Measurements from ENCODE around the gene CDH15. TPM values are rescaled to one million over a fixed set of nuclear protein-coding genes. Genes with fewer than 3 reads are reported as not detected.

Gene CDH15
- total RNA-seq, 1 experiment from 2014 or later = not detected

GRCh38 chr16:89199241-89200123, 27.9 kb downstream of the CDH15 start:
- peak overlapping the region; percentile 34 for H3K4me3 Mint-ChIP-seq (ENCODE audit: unreplicated experiment)
- CTCF ChIA-PET = no interaction called here
- no peak for TF ChIP-seq CTCF (IDR thresholded peaks at IDR 0.05; ENCODE audit: insufficient read depth in 1 of 2, low read depth in 1 of 2, low read length in 1 of 2, severe bottlenecking in 1 of 2, unreplicated experiment in 1 of 2)

GRCh38 chr16:89200124-89200849, 28.7 kb downstream of the CDH15 start, which contains the start of gene SLC22A31:
Gene SLC22A31 (minus strand): TSS chr16:89200537. CDS start chr16:89200501, 36 bp downstream.
- H3K4me1 Mint-ChIP-seq (ENCODE audit: low read depth, unreplicated experiment) = peaks cover 8% of the 10 kb centered on the region
- CTCF ChIA-PET = no interaction called here
- H3K4me3 Mint-ChIP-seq (ENCODE audit: unreplicated experiment) = peak within 1 kb of the TSS; percentile 73

More at GRCh38 chr16:89199241-89200123, 27.9 kb downstream of the CDH15 start:
- BruUV-seq (replicated peaks) = no TSS peak
- Mint-ChIP-seq H3K9me3 (ENCODE audit: unreplicated experiment) (no peaks in the 10 kb centered on the region), H3K4me1 (ENCODE audit: low read depth, unreplicated experiment) (peaks cover 8% of the 10 kb centered on the region), H3K36me3 (ENCODE audit: insufficient read depth, unreplicated experiment) (peaks cover 7% of the 10 kb centered on the region), H3K27ac (ENCODE audit: unreplicated experiment) (no peak overlapping the region), H3K27me3 (ENCODE audit: insufficient read depth, unreplicated experiment) (peaks cover 12% of the 10 kb centered on the region)
- Histone ChIP-seq H3K36me3 (ENCODE audit: control insufficient read depth, insufficient read depth, low read length) (no peaks in the 10 kb centered on the region), H3K4me1 (peaks cover 17% of the 10 kb centered on the region), H3K27me3 (replicated peaks; ENCODE audit: control insufficient read depth, insufficient read depth, low read length) (no peaks in the 10 kb centered on the region; the same call in 1 of the 2 replicates), H3K4me3 (ENCODE audit: low read depth, low read length) (no peak overlapping the region), H3K9me3 (no peaks in the 10 kb centered on the region)
- POLR2A ChIA-PET = no interaction called here
- intact Hi-C loops (cut with micrococcal nuclease; ENCODE audit: unreplicated experiment) = loop anchor here (2.0 kb wide), 1 partner anchor 17 kb away; the partner anchor contains the start of gene ZNF778
- no peak for DNase-seq

More at GRCh38 chr16:89200124-89200849, 28.7 kb downstream of the CDH15 start, which contains the start of gene SLC22A31:
- POLR2A ChIA-PET = interaction anchor here (0.5 kb wide), 1 partner anchor 289 kb away, joined by 3 read pairs; no protein-coding TSS in a partner anchor
- Histone ChIP-seq H3K4me1 (peaks cover 17% of the 10 kb centered on the region), H3K9me3 (no peaks in the 10 kb centered on the region), H3K36me3 (ENCODE audit: control insufficient read depth, insufficient read depth, low read length) (no peaks in the 10 kb centered on the region), H3K27me3 (replicated peaks; ENCODE audit: control insufficient read depth, insufficient read depth, low read length) (no peaks in the 10 kb centered on the region; the same call in 1 of the 2 replicates), H3K4me3 (ENCODE audit: low read depth, low read length) (peak within 1 kb of the TSS; percentile 62)
- DNase-seq = peak in 1 of 2 experiments; percentile 60
- Mint-ChIP-seq H3K36me3 (ENCODE audit: insufficient read depth, unreplicated experiment) (peaks cover 7% of the 10 kb centered on the region), H3K27me3 (ENCODE audit: insufficient read depth, unreplicated experiment) (peaks cover 12% of the 10 kb centered on the region), H3K27ac (ENCODE audit: unreplicated experiment) (no peak within 1 kb of the TSS), H3K9me3 (ENCODE audit: unreplicated experiment) (no peaks in the 10 kb centered on the region)
- TF ChIP-seq CTCF (IDR thresholded peaks at IDR 0.05; ENCODE audit: insufficient read depth in 1 of 2, low read depth in 1 of 2, low read length in 1 of 2, severe bottlenecking in 1 of 2, unreplicated experiment in 1 of 2) = no peak
- intact Hi-C loops (cut with micrococcal nuclease; ENCODE audit: unreplicated experiment) = loop anchor here (2.0 kb wide), 1 partner anchor 17 kb away; the partner anchor contains the start of gene ZNF778
- no TSS peak for BruUV-seq (replicated peaks)
